ENCODE data around the gene NHS.
A peak's percentile ranks its signal among the peaks of the same experiment; 100 is the strongest.

Gene NHS

GRCh38 chrX:17633546-17633945, 258.5 kb downstream of the NHS start:
- no peak for DNase-seq

GRCh38 chrX:17634542-17635207, 259.7 kb downstream of the NHS start:
- DNase-seq: no peak

GRCh38 chrX:17635231-17635630, 260.2 kb downstream of the NHS start:
- no peak for DNase-seq

GRCh38 chrX:17637235-17637634, 262.2 kb downstream of the NHS start:
- DNase-seq: no peak

- DNase-seq: no peak
Measured at GRCh38 chrX:17638731-17639130, 263.7 kb downstream of the NHS start.

- DNase-seq: no peak
Measured at GRCh38 chrX:17642891-17643290, 267.9 kb downstream of the NHS start.

GRCh38 chrX:17643528-17643927, 268.5 kb downstream of the NHS start:
- no peak for DNase-seq

GRCh38 chrX:17644001-17644400, 269.0 kb downstream of the NHS start:
- DNase-seq: no peak

GRCh38 chrX:17654116-17654515, 279.1 kb downstream of the NHS start:
- DNase-seq: no peak

GRCh38 chrX:17655211-17656034, 280.4 kb downstream of the NHS start:
- DNase-seq: peak; percentile 13

- no peak for DNase-seq
Measured at GRCh38 chrX:17656035-17656418, 281.0 kb downstream of the NHS start.

- DNase-seq: no peak
Measured at GRCh38 chrX:17656556-17656955, 281.6 kb downstream of the NHS start.

GRCh38 chrX:17662391-17662790, 287.4 kb downstream of the NHS start:
- DNase-seq: no peak

GRCh38 chrX:17668929-17669328, 293.9 kb downstream of the NHS start:
- DNase-seq: no peak

- DNase-seq: no peak
Measured at GRCh38 chrX:17669458-17669857, 294.5 kb downstream of the NHS start.

- DNase-seq: no peak
Measured at GRCh38 chrX:17669891-17670290, 294.9 kb downstream of the NHS start.

- DNase-seq: no peak
Measured at GRCh38 chrX:17670874-17671273, 295.9 kb downstream of the NHS start.

- peak; percentile 12 for DNase-seq
Measured at GRCh38 chrX:17674601-17675000, 299.6 kb downstream of the NHS start.

- DNase-seq: no peak
Measured at GRCh38 chrX:17679261-17679660, 304.3 kb downstream of the NHS start.

GRCh38 chrX:17679820-17680219, 304.8 kb downstream of the NHS start:
- no peak for DNase-seq

GRCh38 chrX:17680732-17681413, 305.9 kb downstream of the NHS start:
- no peak for DNase-seq

- DNase-seq: no peak
Measured at GRCh38 chrX:17682259-17682658, 307.3 kb downstream of the NHS start.

- DNase-seq: no peak
Measured at GRCh38 chrX:17685026-17685425, 310.0 kb downstream of the NHS start.

GRCh38 chrX:17687648-17688047, 312.6 kb downstream of the NHS start:
- no peak for DNase-seq
